IPS-18c (cell line): Measurements from ENCODE around the gene ZNF853.
A peak's percentile ranks its signal among the peaks of the same experiment; 100 is the strongest.

Experiments
- H3K4me3 ChIP-seq: 2 replicates; pipeline ENCODE4 v1.7.0; 2013; ENCODE audit warnings: low read depth, mild to moderate bottlenecking, low read length, moderate library complexity; ENCODE audit not compliant: insufficient read depth
- H3K9me3 ChIP-seq: one replicate; pipeline ENCODE4 v1.6.1; 2013; ENCODE audit warnings: mild to moderate bottlenecking, low read length, moderate library complexity; ENCODE audit not compliant: control insufficient read depth, insufficient read depth

Gene ZNF853

DNA sequence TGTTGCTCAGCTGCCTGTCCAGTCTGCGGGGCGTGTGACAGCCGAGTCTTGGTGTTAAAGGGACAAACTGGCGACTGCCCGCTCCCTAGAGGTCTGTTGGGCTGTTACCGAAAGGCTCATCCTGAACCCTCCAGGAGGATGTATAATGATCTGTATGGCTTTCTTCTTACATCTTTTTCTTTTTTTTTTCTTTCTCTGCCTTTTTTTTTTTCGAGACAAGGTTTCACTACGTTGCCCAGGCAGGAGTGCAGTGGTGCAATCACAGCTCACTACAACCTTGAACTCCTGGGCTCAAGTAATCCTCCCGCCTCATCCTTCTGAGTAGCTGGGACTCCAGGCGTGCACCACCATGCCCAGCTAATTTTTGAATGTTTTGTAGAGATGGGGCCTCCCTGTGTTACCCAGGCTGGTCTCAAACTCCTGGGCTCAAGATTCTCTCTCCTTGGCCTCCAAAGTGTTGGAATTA, 24.7 kb upstream of the ZNF853 start:
- no peaks in the 10 kb centered on the region for H3K9me3 ChIP-seq
- H3K4me3 ChIP-seq, result peak overlapping the region; percentile 98

DNA sequence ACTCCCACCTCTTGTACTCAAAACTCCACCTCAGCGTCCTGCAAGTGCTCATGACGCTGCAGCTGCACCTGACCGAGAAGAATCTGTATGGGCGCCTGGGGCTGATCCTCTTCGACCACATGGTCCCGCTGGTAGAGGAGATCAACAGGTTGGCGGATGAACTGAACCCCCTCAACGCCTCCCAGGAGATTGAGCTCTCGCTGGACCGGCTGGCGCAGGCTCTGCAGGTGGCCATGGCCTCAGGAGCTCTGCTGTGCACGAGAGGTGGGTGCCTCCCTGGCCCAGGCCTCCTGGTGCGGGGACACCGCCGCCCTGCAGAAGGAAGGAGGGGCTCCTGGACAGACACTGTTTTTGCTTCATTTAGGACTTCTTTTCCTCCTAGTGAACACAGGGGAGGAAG, 15.3 kb upstream of the ZNF853 start:
- no peak overlapping the region for H3K4me3 ChIP-seq
- no peaks in the 10 kb centered on the region for H3K9me3 ChIP-seq

DNA sequence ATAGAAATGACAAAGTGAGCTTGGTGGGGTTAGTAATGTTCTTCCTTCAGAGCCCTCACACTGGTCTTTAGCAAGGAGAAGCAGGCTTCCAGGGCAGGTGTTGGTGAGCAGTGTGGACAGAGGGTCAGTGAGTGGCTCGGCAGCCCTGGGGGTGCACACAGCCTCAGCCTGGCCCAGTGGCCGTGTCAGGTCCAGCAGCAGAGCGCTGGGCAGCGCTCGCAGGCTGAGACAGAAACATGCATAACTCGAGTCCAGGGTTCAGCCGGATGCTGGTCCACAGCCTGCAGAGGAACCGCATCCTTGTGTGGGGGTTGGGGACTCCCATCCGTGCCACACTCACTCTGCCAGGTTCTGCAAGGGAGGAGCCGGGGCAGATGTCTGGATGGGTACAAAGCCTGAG, 11.0 kb upstream of the ZNF853 start:
- Histone ChIP-seq H3K4me3 (no peak overlapping the region), H3K9me3 (no peaks in the 10 kb centered on the region)

DNA sequence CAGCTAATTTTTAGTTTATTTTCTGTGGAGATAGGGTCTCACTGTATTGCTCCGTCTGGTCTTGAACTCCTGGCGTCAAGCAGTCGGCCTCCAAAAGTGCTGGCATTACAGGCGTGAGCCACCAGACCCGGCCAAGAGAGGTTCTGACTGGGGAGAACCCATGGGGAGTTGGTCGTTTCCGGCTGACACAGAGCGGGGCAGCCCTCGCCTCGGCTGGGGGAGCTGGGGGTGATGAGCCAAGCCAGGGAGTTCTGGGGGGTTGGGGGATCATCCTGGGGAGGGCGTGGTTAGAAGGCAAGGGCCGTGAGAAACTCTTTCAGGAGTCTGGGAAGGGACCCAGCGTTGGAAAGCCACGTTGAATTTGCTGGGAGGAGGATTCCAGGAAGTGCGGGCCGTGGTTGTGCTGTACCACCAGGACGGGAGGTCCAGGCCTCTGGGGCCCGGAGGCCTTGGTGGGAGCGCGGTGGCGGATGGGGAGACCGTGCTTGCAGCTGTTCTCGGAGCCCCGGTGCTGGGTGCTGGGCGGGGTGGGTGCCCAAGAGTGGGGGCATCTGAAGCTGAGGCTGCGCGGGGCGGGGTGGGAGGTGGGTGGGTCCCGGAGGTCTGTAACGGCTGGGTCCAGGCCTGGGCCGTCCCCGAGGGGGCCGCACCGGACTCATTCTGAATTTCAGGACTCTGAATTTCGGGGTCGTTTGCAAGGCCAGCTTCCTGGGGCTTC, 8.4 kb upstream of the ZNF853 start:
- H3K9me3 ChIP-seq, result no peaks in the 10 kb centered on the region
- no peak overlapping the region for H3K4me3 ChIP-seq

DNA sequence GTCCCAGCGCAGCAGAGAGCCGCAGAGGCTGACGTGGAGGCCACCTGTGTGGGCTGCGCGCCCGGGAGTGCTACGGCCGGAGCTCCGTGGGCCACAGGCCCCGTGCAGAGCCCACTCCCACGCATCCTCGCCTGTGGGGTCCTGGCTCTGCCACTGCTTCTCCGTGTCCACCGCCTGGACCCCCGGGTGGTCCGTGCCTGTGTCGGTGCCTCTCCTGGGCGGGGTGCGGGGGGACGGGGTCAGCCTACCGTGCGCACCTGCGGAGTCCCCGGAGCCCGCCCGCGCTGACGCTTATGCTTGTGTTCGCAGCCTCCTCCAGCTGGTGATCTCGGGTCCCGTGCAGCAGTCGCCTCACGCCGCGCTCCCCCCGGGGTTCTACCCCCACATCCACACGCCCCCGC, 7.8 kb upstream of the ZNF853 start:
- Histone ChIP-seq H3K4me3 (no peak overlapping the region), H3K9me3 (no peaks in the 10 kb centered on the region)

- H3K9me3 ChIP-seq, result no peaks in the 10 kb centered on the region
- H3K4me3 ChIP-seq, result no peak overlapping the region
Measured at GRCh38 chr7:6608081-6608480, 7.3 kb upstream of the ZNF853 start.

DNA sequence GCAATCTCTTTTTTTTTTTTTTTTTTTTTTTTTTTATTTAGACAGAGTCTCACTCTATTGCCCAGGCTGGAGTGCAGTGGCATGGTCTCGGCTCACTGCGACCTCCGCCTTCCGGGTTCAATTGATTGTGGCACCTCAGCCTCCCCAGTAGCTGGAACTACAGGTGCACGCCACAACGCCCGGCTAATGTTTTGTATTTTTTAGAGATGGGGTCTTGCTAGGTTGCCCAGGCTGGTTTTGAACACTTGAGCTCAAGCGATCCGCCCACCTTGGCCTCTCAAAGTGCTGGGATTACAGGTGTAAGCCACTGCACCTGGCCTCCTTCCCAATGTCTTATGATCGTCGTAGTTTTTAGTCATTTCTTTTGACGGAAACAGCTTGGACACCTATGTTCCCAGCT, 6.6 kb upstream of the ZNF853 start:
- Histone ChIP-seq H3K9me3 (no peaks in the 10 kb centered on the region), H3K4me3 (no peak overlapping the region)

DNA sequence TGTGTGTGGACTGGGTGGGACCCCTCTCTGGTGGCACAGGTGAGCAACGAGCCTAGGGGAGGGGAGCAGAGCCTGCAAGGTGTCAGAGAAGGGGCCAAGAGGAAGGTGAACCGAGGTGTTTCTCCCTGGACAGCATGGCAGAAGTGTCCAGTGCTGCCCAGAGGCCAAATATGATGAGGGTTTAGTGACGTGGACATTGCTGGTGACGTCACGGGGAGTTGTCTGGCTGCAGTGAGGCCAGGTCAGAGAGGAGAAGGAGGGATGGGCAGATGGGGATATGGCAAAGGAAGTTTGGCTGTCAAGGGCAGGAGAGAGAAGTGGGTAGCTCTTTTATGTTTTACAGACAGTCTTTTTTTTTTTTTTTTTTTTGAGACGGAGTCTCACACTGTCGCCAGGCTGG, 2.6 kb upstream of the ZNF853 start:
- Histone ChIP-seq H3K9me3 (no peaks in the 10 kb centered on the region), H3K4me3 (no peak overlapping the region)

DNA sequence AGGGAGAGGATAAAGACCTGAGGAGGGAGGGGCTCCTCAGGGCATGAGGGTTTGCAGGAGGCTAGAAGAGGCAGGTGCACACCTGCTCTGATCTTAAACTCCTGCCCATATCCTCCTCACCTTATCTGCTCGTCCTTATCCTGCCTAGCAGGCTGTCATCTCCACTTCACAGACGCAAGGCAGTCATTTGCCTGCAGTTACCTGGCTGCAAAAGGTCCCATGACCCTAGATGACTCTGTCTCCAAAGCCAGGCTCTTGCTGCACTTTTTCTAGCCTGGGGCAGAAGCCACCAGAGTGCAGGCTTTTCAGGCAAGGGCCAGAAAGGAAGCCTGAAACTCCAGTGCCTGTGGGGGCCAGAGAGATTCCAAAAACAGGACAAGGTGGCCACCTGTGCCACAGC, 1.7 kb upstream of the ZNF853 start:
- Histone ChIP-seq H3K4me3 (peak overlapping the region; percentile 36), H3K9me3 (no peaks in the 10 kb centered on the region)

- H3K4me3 ChIP-seq, result peak overlapping the region; percentile 70
- no peaks in the 10 kb centered on the region for H3K9me3 ChIP-seq
Measured at GRCh38 chr7:6615723-6616555, 529 bp downstream of the ZNF853 start.

DNA sequence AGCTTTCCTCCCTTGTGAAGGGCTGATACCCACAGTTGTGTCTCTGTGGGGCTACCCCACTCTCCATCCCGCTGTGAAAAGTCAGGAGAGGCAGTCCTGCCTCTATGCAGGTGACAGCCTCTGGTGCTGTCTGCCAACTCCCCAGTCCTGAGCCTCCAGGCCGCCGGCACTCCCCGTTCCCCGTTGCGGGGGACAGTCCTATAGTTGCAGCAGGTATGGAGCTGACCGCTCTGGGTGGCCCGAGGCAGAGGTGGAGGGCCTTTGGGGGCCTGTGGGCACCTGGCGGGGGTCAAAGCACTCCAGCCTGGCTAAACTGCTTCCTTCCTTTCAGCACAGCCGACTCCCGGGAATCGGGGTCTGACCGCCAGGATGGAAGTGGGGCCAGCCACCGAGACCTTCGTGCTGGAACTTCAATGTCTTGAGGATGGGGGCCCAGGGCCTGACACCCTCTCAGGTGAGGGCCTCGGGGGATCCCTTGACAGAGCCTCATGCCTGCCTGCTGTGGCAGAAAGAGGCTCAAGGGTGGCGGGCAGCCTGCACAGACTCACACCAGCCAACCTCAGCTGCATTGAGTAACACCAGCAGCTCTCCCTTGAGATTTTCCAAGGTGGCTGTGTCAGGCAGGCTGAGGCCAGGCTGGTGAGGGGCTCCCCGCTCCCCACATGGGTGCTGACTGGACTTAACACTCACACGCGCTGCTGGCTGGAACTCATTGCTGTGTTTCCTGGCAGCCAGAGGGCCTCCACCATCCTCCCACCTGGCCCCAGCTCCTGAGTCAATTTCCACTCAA, 1.6 kb downstream of the ZNF853 start:
- H3K4me3 ChIP-seq, result no peak overlapping the region

GRCh38 chr7:6618621-6619020, 3.2 kb downstream of the ZNF853 start:
- Histone ChIP-seq H3K9me3 (no peaks in the 10 kb centered on the region), H3K4me3 (no peak overlapping the region)

More for the DNA sequence above, 1.6 kb downstream of the ZNF853 start:
- H3K9me3 ChIP-seq, result no peaks in the 10 kb centered on the region

- Histone ChIP-seq H3K4me3 (no peak overlapping the region), H3K9me3 (no peaks in the 10 kb centered on the region)
Measured at GRCh38 chr7:6619961-6620360, 4.6 kb downstream of the ZNF853 start.

- no peaks in the 10 kb centered on the region for H3K9me3 ChIP-seq
- no peak overlapping the region for H3K4me3 ChIP-seq
Measured at GRCh38 chr7:6621195-6622133, 6.1 kb downstream of the ZNF853 start.

DNA sequence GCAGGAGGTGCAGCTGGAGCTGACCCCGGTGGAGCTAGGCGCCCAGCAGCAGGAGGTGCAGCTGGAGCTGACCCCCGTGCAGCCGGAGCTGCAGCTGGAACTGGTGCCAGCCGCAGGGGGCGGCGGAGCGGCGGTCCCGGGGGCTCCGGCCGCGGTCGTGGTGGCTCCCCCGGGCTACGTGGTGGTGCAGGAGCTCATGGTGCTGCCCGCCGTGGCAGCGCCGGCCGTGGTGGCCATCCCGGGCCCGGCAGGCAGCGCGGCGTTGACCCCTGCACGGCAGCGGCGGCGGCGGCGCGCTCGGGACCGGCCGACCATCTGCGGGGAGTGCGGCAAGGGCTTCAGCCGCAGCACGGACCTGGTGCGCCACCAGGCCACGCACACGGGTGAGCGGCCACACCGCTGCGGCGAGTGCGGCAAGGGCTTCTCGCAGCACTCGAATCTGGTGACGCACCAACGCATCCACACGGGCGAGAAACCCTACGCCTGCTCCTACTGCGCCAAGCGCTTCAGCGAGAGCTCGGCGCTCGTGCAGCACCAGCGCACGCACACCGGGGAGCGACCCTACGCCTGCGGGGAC, 6.8 kb downstream of the ZNF853 start:
- no peak overlapping the region for H3K4me3 ChIP-seq
- no peaks in the 10 kb centered on the region for H3K9me3 ChIP-seq

GRCh38 chr7:6623589-6624245, 8.3 kb downstream of the ZNF853 start:
- Histone ChIP-seq H3K9me3 (no peaks in the 10 kb centered on the region), H3K4me3 (no peak overlapping the region)
